ENCODE measurements around the gene KLK6.
A peak's percentile ranks its signal among the peaks of the same experiment; 100 is the strongest.

Gene KLK6

GRCh38 chr19:50943074-50943828, 26.1 kb downstream of the KLK6 start:
- H3K27me3 ChIP-seq (ENCODE audit: control insufficient read depth, insufficient read depth, low read length) = no peaks in the 10 kb centered on the region
- H3K36me3 ChIP-seq (ENCODE audit: control insufficient read depth, low read depth, low read length) = no peaks in the 10 kb centered on the region
- no peak overlapping the region for H3K9ac ChIP-seq (ENCODE audit: low read length)
- H3K27ac ChIP-seq (ENCODE audit: low read length) = no peak overlapping the region
- H3K4me3 ChIP-seq (ENCODE audit: low read length) = no peak overlapping the region
- no peaks in the 10 kb centered on the region for H3K9me3 ChIP-seq (ENCODE audit: control insufficient read depth, low read depth, low read length)
- no peaks in the 10 kb centered on the region for H3K4me1 ChIP-seq (ENCODE audit: control insufficient read depth, low read depth, low read length)

GRCh38 chr19:50939596-50939995, 29.8 kb downstream of the KLK6 start:
- H3K9ac ChIP-seq (ENCODE audit: low read length) = no peak overlapping the region

GRCh38 chr19:50933640-50934039, 35.8 kb downstream of the KLK6 start:
- no peak overlapping the region for H3K9ac ChIP-seq (ENCODE audit: low read length)
- no peaks in the 10 kb centered on the region for H3K4me1 ChIP-seq (ENCODE audit: control insufficient read depth, low read depth, low read length)
- H3K27me3 ChIP-seq (ENCODE audit: control insufficient read depth, insufficient read depth, low read length) = no peaks in the 10 kb centered on the region
- no peaks in the 10 kb centered on the region for H3K9me3 ChIP-seq (ENCODE audit: control insufficient read depth, low read depth, low read length)
- H3K4me3 ChIP-seq (ENCODE audit: low read length) = no peak overlapping the region
- no peak overlapping the region for H3K27ac ChIP-seq (ENCODE audit: low read length)
- H3K36me3 ChIP-seq (ENCODE audit: control insufficient read depth, low read depth, low read length) = no peaks in the 10 kb centered on the region

More at GRCh38 chr19:50939596-50939995, 29.8 kb downstream of the KLK6 start:
- H3K27me3 ChIP-seq (ENCODE audit: control insufficient read depth, insufficient read depth, low read length) = no peaks in the 10 kb centered on the region
- H3K9me3 ChIP-seq (ENCODE audit: control insufficient read depth, low read depth, low read length) = no peaks in the 10 kb centered on the region
- no peak overlapping the region for H3K27ac ChIP-seq (ENCODE audit: low read length)
- no peaks in the 10 kb centered on the region for H3K36me3 ChIP-seq (ENCODE audit: control insufficient read depth, low read depth, low read length)
- H3K4me3 ChIP-seq (ENCODE audit: low read length) = no peak overlapping the region
- no peaks in the 10 kb centered on the region for H3K4me1 ChIP-seq (ENCODE audit: control insufficient read depth, low read depth, low read length)

DNA sequence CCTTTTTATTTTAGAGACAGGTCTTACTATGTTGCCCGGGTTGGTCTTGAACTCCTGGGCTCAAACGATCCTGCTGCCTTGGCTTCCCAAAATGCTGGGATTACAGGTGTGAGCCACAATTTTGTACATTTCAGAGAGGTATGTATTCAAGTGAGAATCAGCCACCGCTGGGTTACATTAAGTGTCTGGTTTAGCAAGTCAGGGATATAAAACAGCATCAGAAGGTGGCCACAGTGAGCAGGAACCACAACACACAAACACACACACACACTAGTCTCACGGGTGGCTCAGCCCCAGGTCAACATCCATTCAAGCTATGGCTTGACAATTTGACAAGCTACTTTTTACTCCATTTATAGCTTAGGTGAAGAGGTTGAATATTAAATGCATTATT, 36.7 kb downstream of the KLK6 start:
- H3K9ac ChIP-seq (ENCODE audit: low read length) = no peak overlapping the region
- no peak overlapping the region for H3K27ac ChIP-seq (ENCODE audit: low read length)
- H3K9me3 ChIP-seq (ENCODE audit: control insufficient read depth, low read depth, low read length) = no peaks in the 10 kb centered on the region
- no peak overlapping the region for H3K4me3 ChIP-seq (ENCODE audit: low read length)
- no peaks in the 10 kb centered on the region for H3K27me3 ChIP-seq (ENCODE audit: control insufficient read depth, insufficient read depth, low read length)
- no peaks in the 10 kb centered on the region for H3K36me3 ChIP-seq (ENCODE audit: control insufficient read depth, low read depth, low read length)
- no peaks in the 10 kb centered on the region for H3K4me1 ChIP-seq (ENCODE audit: control insufficient read depth, low read depth, low read length)

- Histone ChIP-seq H3K27me3 (ENCODE audit: control insufficient read depth, insufficient read depth, low read length) (no peaks in the 10 kb centered on the region), H3K9ac (ENCODE audit: low read length) (no peak overlapping the region), H3K9me3 (ENCODE audit: control insufficient read depth, low read depth, low read length) (no peaks in the 10 kb centered on the region), H3K4me1 (ENCODE audit: control insufficient read depth, low read depth, low read length) (no peaks in the 10 kb centered on the region), H3K4me3 (ENCODE audit: low read length) (no peak overlapping the region), H3K36me3 (ENCODE audit: control insufficient read depth, low read depth, low read length) (no peaks in the 10 kb centered on the region), H3K27ac (ENCODE audit: low read length) (no peak overlapping the region)
Observed at GRCh38 chr19:50932018-50932689, 37.2 kb downstream of the KLK6 start.

DNA sequence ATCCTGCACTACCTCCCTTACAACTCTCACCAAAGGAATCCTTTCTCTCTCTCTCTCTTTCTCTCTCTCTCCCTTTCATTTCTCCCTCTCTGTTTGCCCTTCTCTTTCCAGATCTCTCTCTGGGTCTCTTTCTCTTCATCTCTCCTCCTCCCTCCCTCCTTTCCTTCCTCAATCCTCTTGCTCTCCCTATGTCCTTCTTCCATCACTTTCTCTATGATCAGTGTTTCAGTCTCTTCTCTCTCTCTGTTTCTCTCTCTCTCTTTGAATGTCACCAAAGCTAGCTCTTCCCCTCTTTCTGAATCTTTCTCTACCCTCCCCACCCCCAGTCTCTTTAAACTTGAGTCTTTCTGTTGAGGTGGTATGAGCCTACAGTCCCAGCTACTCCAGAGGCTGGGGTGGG, 38.4 kb downstream of the KLK6 start:
- no peak overlapping the region for H3K4me3 ChIP-seq (ENCODE audit: low read length)

DNA sequence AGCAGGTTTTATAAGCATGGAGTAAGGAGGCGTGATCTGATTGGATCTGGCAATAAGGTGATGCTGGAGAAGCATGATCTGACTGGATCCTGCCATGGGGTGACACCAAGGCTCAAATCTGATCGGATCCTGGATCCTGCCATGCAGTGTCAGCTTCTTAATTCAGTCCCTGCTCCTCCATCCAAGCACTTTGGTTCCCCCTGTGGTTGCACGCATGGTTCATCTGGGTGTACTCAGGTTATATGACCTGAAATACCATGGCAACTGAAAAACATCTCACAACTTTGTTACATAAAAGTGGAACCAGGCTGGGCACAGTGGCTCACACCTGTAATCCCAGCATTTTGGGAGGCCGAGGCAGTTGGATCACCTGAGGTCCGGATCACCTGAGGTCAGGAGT, 40.6 kb downstream of the KLK6 start:
- Histone ChIP-seq H3K27me3 (ENCODE audit: control insufficient read depth, insufficient read depth, low read length) (no peaks in the 10 kb centered on the region), H3K9me3 (ENCODE audit: control insufficient read depth, low read depth, low read length) (no peaks in the 10 kb centered on the region)

More for the DNA sequence above, 38.4 kb downstream of the KLK6 start:
- no peaks in the 10 kb centered on the region for H3K27me3 ChIP-seq (ENCODE audit: control insufficient read depth, insufficient read depth, low read length)
- H3K9ac ChIP-seq (ENCODE audit: low read length) = no peak overlapping the region
- H3K27ac ChIP-seq (ENCODE audit: low read length) = no peak overlapping the region
- H3K4me1 ChIP-seq (ENCODE audit: control insufficient read depth, low read depth, low read length) = no peaks in the 10 kb centered on the region
- no peaks in the 10 kb centered on the region for H3K36me3 ChIP-seq (ENCODE audit: control insufficient read depth, low read depth, low read length)
- H3K9me3 ChIP-seq (ENCODE audit: control insufficient read depth, low read depth, low read length) = no peaks in the 10 kb centered on the region

GRCh38 chr19:50926144-50926543, 43.2 kb downstream of the KLK6 start:
- H3K27ac ChIP-seq (ENCODE audit: low read length) = no peak overlapping the region
- H3K4me1 ChIP-seq (ENCODE audit: control insufficient read depth, low read depth, low read length) = peaks cover 10% of the 10 kb centered on the region
- peaks cover 10% of the 10 kb centered on the region for H3K27me3 ChIP-seq (ENCODE audit: control insufficient read depth, insufficient read depth, low read length)
- H3K36me3 ChIP-seq (ENCODE audit: control insufficient read depth, low read depth, low read length) = no peaks in the 10 kb centered on the region
- no peak overlapping the region for H3K4me3 ChIP-seq (ENCODE audit: low read length)
- no peaks in the 10 kb centered on the region for H3K9me3 ChIP-seq (ENCODE audit: control insufficient read depth, low read depth, low read length)
- no peak overlapping the region for H3K9ac ChIP-seq (ENCODE audit: low read length)

More for the DNA sequence above, 40.6 kb downstream of the KLK6 start:
- no peaks in the 10 kb centered on the region for H3K4me1 ChIP-seq (ENCODE audit: control insufficient read depth, low read depth, low read length)
- no peak overlapping the region for H3K4me3 ChIP-seq (ENCODE audit: low read length)
- H3K9ac ChIP-seq (ENCODE audit: low read length) = no peak overlapping the region
- no peaks in the 10 kb centered on the region for H3K36me3 ChIP-seq (ENCODE audit: control insufficient read depth, low read depth, low read length)
- H3K27ac ChIP-seq (ENCODE audit: low read length) = no peak overlapping the region

DNA sequence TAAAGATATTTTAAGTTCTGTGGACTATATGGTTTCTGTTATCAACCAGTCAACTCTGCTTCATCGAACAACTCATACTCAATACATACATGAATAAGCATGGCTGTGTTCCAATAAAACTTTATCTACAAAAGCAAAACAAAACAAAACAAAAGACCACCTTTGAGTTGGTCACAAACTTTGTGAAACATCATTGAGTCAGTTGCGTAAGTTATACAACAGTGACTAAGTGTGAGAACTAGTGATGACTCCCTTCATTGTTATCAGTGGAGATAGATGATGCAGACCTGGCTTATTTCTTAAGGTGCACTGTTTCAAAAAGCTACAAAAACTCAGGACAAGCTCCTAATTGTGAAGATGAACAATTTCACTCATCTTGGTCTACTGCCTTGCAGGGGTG, 43.7 kb downstream of the KLK6 start:
- no peak overlapping the region for H3K27ac ChIP-seq (ENCODE audit: low read length)
- H3K4me1 ChIP-seq (ENCODE audit: control insufficient read depth, low read depth, low read length) = peaks cover 10% of the 10 kb centered on the region
- H3K4me3 ChIP-seq (ENCODE audit: low read length) = no peak overlapping the region
- no peaks in the 10 kb centered on the region for H3K9me3 ChIP-seq (ENCODE audit: control insufficient read depth, low read depth, low read length)
- no peak overlapping the region for H3K9ac ChIP-seq (ENCODE audit: low read length)
- peaks cover 11% of the 10 kb centered on the region for H3K27me3 ChIP-seq (ENCODE audit: control insufficient read depth, insufficient read depth, low read length)
- no peaks in the 10 kb centered on the region for H3K36me3 ChIP-seq (ENCODE audit: control insufficient read depth, low read depth, low read length)

DNA sequence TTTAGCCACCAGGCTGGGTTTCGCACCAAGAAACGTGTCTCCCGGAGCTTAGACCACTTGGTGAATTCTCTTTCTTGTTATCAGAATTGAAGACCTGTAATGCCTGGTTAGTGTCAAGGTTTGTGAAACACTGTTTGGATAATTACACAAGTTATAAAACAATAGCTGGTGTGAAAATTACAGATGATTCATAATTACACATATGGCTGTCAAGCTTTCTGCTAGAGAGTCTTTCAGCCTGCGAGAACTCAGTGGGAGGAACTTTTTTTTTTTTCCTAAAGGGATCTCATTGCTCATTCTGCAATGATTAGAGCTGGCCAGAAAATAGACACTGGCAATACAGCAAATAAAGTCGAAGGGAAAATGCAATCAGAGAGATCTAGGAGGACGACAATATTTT, 44.8 kb downstream of the KLK6 start:
- Histone ChIP-seq H3K4me3 (ENCODE audit: low read length) (no peak overlapping the region), H3K27me3 (ENCODE audit: control insufficient read depth, insufficient read depth, low read length) (peaks cover 17% of the 10 kb centered on the region)

DNA sequence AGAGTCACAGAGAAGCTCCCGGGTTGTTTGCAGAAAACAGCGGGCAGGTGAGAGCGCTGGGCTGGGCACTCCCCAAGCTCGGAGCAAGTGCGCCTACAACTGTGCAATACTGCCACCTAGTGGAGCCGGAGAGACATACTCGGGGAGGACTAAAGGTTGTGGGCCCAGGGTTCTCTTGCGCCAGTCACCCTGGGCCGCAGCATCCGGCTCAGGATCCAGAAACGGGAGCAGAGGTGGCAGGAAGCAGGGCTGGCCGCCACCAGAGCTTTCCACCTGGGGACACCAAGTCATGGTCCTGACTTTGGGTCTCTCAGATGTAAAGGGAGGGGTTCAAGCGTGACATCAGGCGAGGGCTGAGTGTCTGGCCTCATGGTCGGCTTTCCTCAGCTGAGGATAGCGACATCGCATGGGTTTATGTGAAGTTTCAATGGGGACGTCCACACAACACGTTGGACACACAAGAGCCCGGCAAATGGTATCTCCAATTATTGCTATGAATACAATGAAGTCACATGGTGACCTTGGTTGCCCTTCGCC, 47.0 kb downstream of the KLK6 start:
- Histone ChIP-seq H3K9me3 (ENCODE audit: control insufficient read depth, low read depth, low read length) (no peaks in the 10 kb centered on the region), H3K4me1 (ENCODE audit: control insufficient read depth, low read depth, low read length) (peaks cover 10% of the 10 kb centered on the region), H3K9ac (ENCODE audit: low read length) (no peak overlapping the region), H3K36me3 (ENCODE audit: control insufficient read depth, low read depth, low read length) (no peaks in the 10 kb centered on the region), H3K27me3 (ENCODE audit: control insufficient read depth, insufficient read depth, low read length) (peaks cover 17% of the 10 kb centered on the region), H3K4me3 (ENCODE audit: low read length) (peak overlapping the region; percentile 47), H3K27ac (ENCODE audit: low read length) (no peak overlapping the region)

More for the DNA sequence above, 44.8 kb downstream of the KLK6 start:
- H3K4me1 ChIP-seq (ENCODE audit: control insufficient read depth, low read depth, low read length) = peaks cover 10% of the 10 kb centered on the region
- H3K27ac ChIP-seq (ENCODE audit: low read length) = no peak overlapping the region
- no peaks in the 10 kb centered on the region for H3K36me3 ChIP-seq (ENCODE audit: control insufficient read depth, low read depth, low read length)
- no peaks in the 10 kb centered on the region for H3K9me3 ChIP-seq (ENCODE audit: control insufficient read depth, low read depth, low read length)
- no peak overlapping the region for H3K9ac ChIP-seq (ENCODE audit: low read length)
